Rectal smooth muscle tissue (tissue), 1 donor: ENCODE results near the gene ZNF497.

Experiments
- H3K27ac ChIP-seq: one replicate; pipeline ENCODE4 v1.7.0; 2013; ENCODE audit warnings: low read depth, low read length, inconsistent platforms
- H3K27me3 ChIP-seq: one replicate; pipeline ENCODE4 v1.7.0; 2013; ENCODE audit warnings: low read length; ENCODE audit not compliant: control insufficient read depth, insufficient read depth
- H3K36me3 ChIP-seq: one replicate; pipeline ENCODE4 v1.7.0; 2013; ENCODE audit warnings: low read length; ENCODE audit not compliant: control insufficient read depth, insufficient read depth
- H3K4me1 ChIP-seq: one replicate; pipeline ENCODE4 v1.7.0; 2013; ENCODE audit warnings: low read length; ENCODE audit not compliant: control insufficient read depth, insufficient read depth
- H3K4me3 ChIP-seq: one replicate; pipeline ENCODE4 v1.7.0; 2013; ENCODE audit warnings: low read length
- H3K9ac ChIP-seq: one replicate; pipeline ENCODE4 v1.7.0; 2013; ENCODE audit warnings: low read length

ZNF497 gene

GRCh38 chr19:58372311-58373133, 10.0 kb upstream of the ZNF497 start:
- Histone ChIP-seq H3K4me3 (no peak overlapping the region), H3K27me3 (no peaks in the 10 kb centered on the region), H3K27ac (no peak overlapping the region), H3K36me3 (no peaks in the 10 kb centered on the region), H3K9ac (no peak overlapping the region), H3K4me1 (no peaks in the 10 kb centered on the region)

GRCh38 chr19:58368561-58369360, 6.2 kb upstream of the ZNF497 start:
- no peak overlapping the region for H3K9ac ChIP-seq
- H3K4me3 ChIP-seq: no peak overlapping the region
- H3K36me3 ChIP-seq: no peaks in the 10 kb centered on the region
- H3K27ac ChIP-seq: no peak overlapping the region
- H3K4me1 ChIP-seq: no peaks in the 10 kb centered on the region
- H3K27me3 ChIP-seq: peaks cover 3% of the 10 kb centered on the region

GRCh38 chr19:58367698-58368454, 5.3 kb upstream of the ZNF497 start:
- Histone ChIP-seq H3K4me3 (no peak overlapping the region), H3K36me3 (no peaks in the 10 kb centered on the region), H3K27me3 (peaks cover 3% of the 10 kb centered on the region), H3K4me1 (no peaks in the 10 kb centered on the region), H3K27ac (no peak overlapping the region), H3K9ac (no peak overlapping the region)

- Histone ChIP-seq H3K27me3 (peaks cover 3% of the 10 kb centered on the region), H3K36me3 (no peaks in the 10 kb centered on the region), H3K9ac (no peak overlapping the region), H3K4me3 (no peak overlapping the region), H3K27ac (no peak overlapping the region), H3K4me1 (peaks cover 1% of the 10 kb centered on the region)
Observed at GRCh38 chr19:58366585-58367430, 4.3 kb upstream of the ZNF497 start.

- no peak overlapping the region for H3K27ac ChIP-seq
- H3K27me3 ChIP-seq: peaks cover 3% of the 10 kb centered on the region
- no peaks in the 10 kb centered on the region for H3K36me3 ChIP-seq
- peaks cover 3% of the 10 kb centered on the region for H3K4me1 ChIP-seq
- no peak overlapping the region for H3K4me3 ChIP-seq
- no peak overlapping the region for H3K9ac ChIP-seq
Observed at GRCh38 chr19:58364146-58364545, 1.6 kb upstream of the ZNF497 start.

GRCh38 chr19:58361900-58362271, 665 bp downstream of the ZNF497 start:
- Histone ChIP-seq H3K36me3 (no peaks in the 10 kb centered on the region), H3K27ac (peak overlapping the region; percentile 98), H3K4me1 (peaks cover 3% of the 10 kb centered on the region), H3K9ac (peak overlapping the region; percentile 94), H3K4me3 (peak overlapping the region; percentile 94), H3K27me3 (peaks cover 2% of the 10 kb centered on the region)

- H3K9ac ChIP-seq: no peak overlapping the region
- no peak overlapping the region for H3K4me3 ChIP-seq
- H3K27me3 ChIP-seq: peaks cover 4% of the 10 kb centered on the region
- H3K36me3 ChIP-seq: no peaks in the 10 kb centered on the region
- no peak overlapping the region for H3K27ac ChIP-seq
- H3K4me1 ChIP-seq: peaks cover 3% of the 10 kb centered on the region
Observed at GRCh38 chr19:58357481-58358145, 4.9 kb downstream of the ZNF497 start.

GRCh38 chr19:58356766-58357480, 5.6 kb downstream of the ZNF497 start:
- Histone ChIP-seq H3K4me1 (peaks cover 3% of the 10 kb centered on the region), H3K27ac (no peak overlapping the region), H3K9ac (no peak overlapping the region), H3K4me3 (peak overlapping the region; percentile 49), H3K36me3 (no peaks in the 10 kb centered on the region), H3K27me3 (peaks cover 4% of the 10 kb centered on the region)

- no peak overlapping the region for H3K9ac ChIP-seq
- no peaks in the 10 kb centered on the region for H3K4me1 ChIP-seq
- peaks cover 9% of the 10 kb centered on the region for H3K27me3 ChIP-seq
- H3K4me3 ChIP-seq: peak overlapping the region; percentile 49
- no peaks in the 10 kb centered on the region for H3K36me3 ChIP-seq
- no peak overlapping the region for H3K27ac ChIP-seq
Observed at GRCh38 chr19:58355908-58356765, 6.4 kb downstream of the ZNF497 start.

GRCh38 chr19:58355215-58355796, 7.2 kb downstream of the ZNF497 start:
- Histone ChIP-seq H3K27ac (no peak overlapping the region), H3K4me3 (no peak overlapping the region), H3K36me3 (no peaks in the 10 kb centered on the region), H3K9ac (no peak overlapping the region), H3K4me1 (no peaks in the 10 kb centered on the region), H3K27me3 (peaks cover 9% of the 10 kb centered on the region)
